Common myeloid progenitor, CD34-positive (primary cell): ENCODE measurements around the gene ZNF442.
"Not testable (repeated sequence)": the region's sequence is repeated elsewhere in the genome, so short reads cannot be mapped to it uniquely, and the experiment has no call there.

Experiments
- CTCF ChIA-PET: fragments of 350-600 bp; sonication (Branson Sonifier 250); formaldehyde crosslinking; loops from one replicate; lab custom pipeline; 2021; ENCODE audit warnings: antibody characterized with exemption; lab: Charles Lee
- POLR2A ChIA-PET: fragments of 350-600 bp; sonication (Branson Sonifier 250); formaldehyde crosslinking; loops from one replicate; lab custom pipeline; 2021; ENCODE audit warnings: antibody characterized with exemption; lab: Charles Lee
- DNase-seq, 3 donors: peaks; one replicate each; pipeline versions ENCODE4 v3.0.0 to v3.0.0-alpha.2; 2013
- H3K27ac ChIP-seq, 2 experiments: 1 replicate in 1 of 2; 2 replicates in 1 of 2; pipeline ENCODE4 v1.7.0; 2013; ENCODE audit warnings: inconsistent platforms in 2 of 2, low read length in 2 of 2, mild to moderate bottlenecking in 2 of 2, low read depth in 1 of 2, moderate library complexity in 1 of 2; ENCODE audit not compliant: severe bottlenecking in 2 of 2, insufficient read depth in 1 of 2, poor library complexity in 1 of 2
- H3K27me3 ChIP-seq, 5 experiments: replicated peaks in 2 of 5; 1 replicate in 3 of 5; 2 replicates in 2 of 5; pipeline versions ENCODE4 v1.6.1 to v1.7.0; 2013; ENCODE audit warnings: low read length in 4 of 5, mild to moderate bottlenecking in 2 of 5, moderate library complexity in 2 of 5, inconsistent platforms in 1 of 5; ENCODE audit not compliant: insufficient read depth in 5 of 5, control insufficient read depth in 4 of 5
- H3K36me3 ChIP-seq, 4 experiments: 1 replicate in 2 of 4; 2 replicates in 2 of 4; pipeline versions ENCODE4 v1.6.1 to v1.7.0; 2013; ENCODE audit warnings: low read length in 3 of 4, control low read depth in 1 of 4, mild to moderate bottlenecking in 1 of 4; ENCODE audit not compliant: control insufficient read depth in 4 of 4, insufficient read depth in 4 of 4
- H3K4me1 ChIP-seq, 4 experiments: 1 replicate in 3 of 4; 2 replicates in 1 of 4; pipeline versions ENCODE4 v1.6.1 to v1.7.1; 2013; ENCODE audit warnings: low read length in 3 of 4, mild to moderate bottlenecking in 3 of 4, control low read depth in 1 of 4, inconsistent platforms in 1 of 4, moderate library complexity in 1 of 4; ENCODE audit not compliant: control insufficient read depth in 4 of 4, insufficient read depth in 4 of 4; ENCODE audit errors: control extremely low read depth in 1 of 4
- H3K4me3 ChIP-seq, 7 experiments: 1 replicate in 4 of 7; 2 replicates in 3 of 7; pipeline versions ENCODE4 v1.5.1 to v1.7.0; 2013; ENCODE audit warnings: mild to moderate bottlenecking in 7 of 7, low read length in 6 of 7, moderate library complexity in 6 of 7, inconsistent platforms in 2 of 7, low read depth in 2 of 7, control low read depth in 1 of 7; ENCODE audit not compliant: insufficient read depth in 4 of 7, control insufficient read depth in 1 of 7; ENCODE audit errors: extremely low read depth in 1 of 7
- H3K9me3 ChIP-seq, 5 experiments: 1 replicate in 4 of 5; 2 replicates in 1 of 5; pipeline versions ENCODE4 v1.6.1 to v1.7.1; 2013; ENCODE audit warnings: low read length in 4 of 5, mild to moderate bottlenecking in 2 of 5, inconsistent platforms in 1 of 5, low read depth in 1 of 5, moderate library complexity in 1 of 5; ENCODE audit not compliant: control insufficient read depth in 4 of 5, insufficient read depth in 2 of 5; ENCODE audit errors: control extremely low read depth in 1 of 5
- WGBS: methylation state at CpG from one replicate; pipeline ENCODE4 v1.1.5; 2013; ENCODE audit not compliant: insufficient coverage; 5-methylcytosine and 5-hydroxymethylcytosine counted together

ZNF442 gene

GRCh38 chr19:12325690-12326089, 39.8 kb downstream of the ZNF442 start:
- ChIA-PET CTCF (no interaction called here), POLR2A (no interaction called here)
- Histone ChIP-seq H3K4me1 (no peaks in the 10 kb centered on the region), H3K27ac (no peak overlapping the region), H3K9me3 (peaks cover 7 to 24% (median 15%) of the 10 kb centered on the region in 5 experiments), H3K36me3 (peaks cover 2 to 33% (median 12%) of the 10 kb centered on the region in 4 experiments), H3K4me3 (no peak overlapping the region), H3K27me3 (no peaks in the 10 kb centered on the region)
- no peak for DNase-seq

DNA sequence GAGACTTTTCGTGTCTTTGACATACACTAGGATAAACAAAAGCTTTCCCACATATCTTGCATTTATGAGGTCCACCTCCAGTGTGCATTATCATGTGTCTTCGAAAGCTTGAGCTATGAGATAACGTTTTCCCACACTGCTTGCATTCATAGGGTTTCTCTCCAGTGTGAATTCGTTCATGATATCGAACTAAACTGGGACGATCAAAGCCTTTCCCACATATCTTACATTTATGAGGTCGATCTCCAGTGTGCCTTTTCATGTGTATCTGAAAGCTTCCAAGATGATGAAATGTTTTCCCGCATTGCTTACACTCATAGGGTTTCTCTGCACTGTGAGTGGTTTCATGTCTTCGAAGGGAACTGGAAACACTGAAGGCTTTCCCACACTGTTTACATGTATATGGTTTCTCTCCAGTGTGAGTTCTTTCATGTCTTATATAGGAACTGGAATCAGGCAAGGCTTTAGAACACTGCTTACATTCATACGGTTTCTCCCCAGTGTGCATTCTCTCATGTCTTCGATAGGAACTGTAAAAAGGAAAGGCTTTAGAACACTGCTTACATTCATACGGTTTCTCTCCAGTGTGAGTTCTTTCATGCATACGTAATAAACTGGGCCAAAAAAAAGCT, 46.6 kb downstream of the ZNF442 start:
- Histone ChIP-seq H3K27me3 (no peaks in the 10 kb centered on the region), H3K9me3 (peaks cover 10 to 45% (median 36%) of the 10 kb centered on the region in 5 experiments), H3K4me3 (no peak overlapping the region), H3K36me3 (peaks cover 16 to 63% (median 23%) of the 10 kb centered on the region in 4 experiments), H3K27ac (no peak overlapping the region), H3K4me1 (no peaks in the 10 kb centered on the region)
- POLR2A ChIA-PET: no interaction called here
- CTCF ChIA-PET: no interaction called here
- DNase-seq: no peak
- WGBS: over 99% methylated on average over 8 of the region's 13 CpGs

DNA sequence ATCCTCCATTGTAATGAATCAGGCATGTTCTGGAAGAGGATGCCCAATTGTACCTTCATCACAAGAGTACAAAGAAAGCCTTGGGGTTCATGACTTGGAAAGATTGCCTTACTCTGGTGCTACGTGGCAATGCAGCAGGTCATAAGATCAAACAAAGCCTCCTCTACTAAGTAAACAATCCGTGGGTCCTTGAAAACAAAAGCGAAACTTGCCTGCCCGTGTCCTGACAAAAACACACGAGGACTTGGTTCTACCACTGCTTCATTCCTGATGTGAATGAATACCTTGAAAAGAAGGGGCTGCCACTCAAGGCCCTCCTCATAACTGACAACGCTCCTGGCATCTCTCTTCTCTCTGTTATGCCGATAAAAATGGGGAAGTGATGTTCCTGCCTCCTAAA, 50.9 kb downstream of the ZNF442 start:
- Histone ChIP-seq H3K36me3 (peaks cover 6 to 20% (median 11%) of the 10 kb centered on the region in 4 experiments), H3K4me1 (no peaks in the 10 kb centered on the region), H3K9me3 (peaks cover 0 to 19% (median 10%) of the 10 kb centered on the region in 5 experiments), H3K4me3 (no peak overlapping the region), H3K27ac (no peak overlapping the region), H3K27me3 (no peaks in the 10 kb centered on the region)
- 89% methylated on average over 7 of the region's 7 CpGs for WGBS
- ChIA-PET CTCF (interaction anchor here (0.6 kb wide), 1 partner anchor 39 kb away, joined by 3 read pairs; no protein-coding TSS in a partner anchor), POLR2A (no interaction called here)
- DNase-seq: no peak

GRCh38 chr19:12308891-12309290, 56.6 kb downstream of the ZNF442 start:
- H3K4me3 ChIP-seq, H3K4me1 ChIP-seq, H3K27ac ChIP-seq, DNase-seq, CTCF ChIA-PET, H3K36me3 ChIP-seq, H3K9me3 ChIP-seq, H3K27me3 ChIP-seq: not testable (repeated sequence)
- 97% methylated on average over 11 of the region's 12 CpGs for WGBS
- POLR2A ChIA-PET: interaction anchor here (0.6 kb wide), 1 partner anchor 57 kb away, joined by 3 read pairs; the partner anchor contains the start of gene ZNF442
